HG02885 (cell line): ENCODE results near the gene NCKAP5.
A peak's percentile ranks its signal among the peaks of the same experiment; 100 is the strongest.
"Not testable (repeated sequence)": the region's sequence is repeated elsewhere in the genome, so short reads cannot be mapped to it uniquely, and the experiment has no call there.

Experiments used
- ATAC-seq: cut with Tn5 transposase; IDR thresholded peaks from one replicate; pipeline ENCODE4 v1.9.1; 2021; ENCODE audit warnings: mild to moderate bottlenecking; ENCODE audit not compliant: unreplicated experiment, poor library complexity

The NCKAP5 gene

DNA sequence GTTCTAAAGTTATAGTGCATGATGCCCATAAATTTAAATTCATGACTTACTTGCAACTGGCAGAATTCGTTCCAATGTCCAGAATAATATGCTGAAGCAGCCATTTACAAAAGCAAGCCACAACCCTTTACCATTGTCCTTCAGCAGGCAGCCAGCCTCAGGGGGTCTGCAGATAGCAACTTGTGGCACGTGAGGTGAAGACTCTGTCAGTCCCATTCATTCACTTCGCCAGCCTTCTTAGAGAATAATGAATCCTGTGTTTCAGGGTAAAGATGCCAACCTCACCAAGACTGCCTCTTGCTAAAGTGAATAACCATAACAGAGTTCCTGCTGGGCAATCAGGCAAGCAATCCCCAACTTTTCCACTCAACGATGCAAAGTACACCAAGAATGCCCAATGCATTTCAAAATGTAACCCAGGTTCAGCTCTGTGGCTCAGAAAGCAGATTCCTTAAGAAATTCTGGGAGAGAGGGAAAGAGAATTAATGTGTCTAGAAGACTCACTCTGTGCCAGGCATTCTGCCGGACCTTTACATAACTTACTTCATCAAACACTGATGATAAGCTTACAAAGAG, 315.4 kb downstream of the NCKAP5 start:
- no peak for ATAC-seq

DNA sequence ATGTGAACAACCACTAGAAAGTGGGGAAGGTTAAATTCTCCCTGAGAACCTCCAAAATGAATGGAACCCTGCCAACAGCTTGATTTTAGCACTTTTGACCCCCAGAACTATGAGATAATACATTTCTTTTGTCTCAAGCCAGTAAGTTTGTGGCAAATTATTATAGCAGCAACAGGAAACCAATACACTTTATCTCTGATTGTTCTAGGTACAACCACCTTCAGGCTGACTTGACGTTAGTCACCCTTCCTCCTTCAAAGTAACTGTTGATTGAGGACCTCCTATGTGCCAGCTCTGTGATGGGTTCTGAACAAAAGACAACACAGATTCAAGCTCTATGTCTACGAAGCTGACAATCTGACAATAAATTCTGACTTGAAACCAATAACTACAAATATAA, 318.9 kb downstream of the NCKAP5 start:
- ATAC-seq, result no peak

DNA sequence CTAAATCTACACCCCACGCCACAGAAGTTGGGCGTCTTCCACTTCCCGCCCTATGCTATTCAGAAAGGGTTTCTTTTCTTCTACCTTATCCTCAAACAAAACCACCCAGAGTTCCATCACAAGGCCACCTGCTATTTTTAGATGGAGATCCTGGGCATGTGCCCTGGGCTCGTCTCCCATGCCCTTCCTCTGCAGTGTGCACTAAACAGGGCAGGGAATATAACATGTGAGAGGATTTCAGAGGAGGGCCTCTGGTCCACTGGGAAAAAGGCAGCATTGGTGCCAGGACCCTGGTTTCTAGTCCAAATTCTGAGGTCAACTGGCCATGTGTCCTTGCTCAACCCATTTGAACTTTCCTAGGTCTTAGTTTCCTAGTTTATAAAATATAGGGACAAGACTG, 320.0 kb downstream of the NCKAP5 start:
- ATAC-seq, result no peak

DNA sequence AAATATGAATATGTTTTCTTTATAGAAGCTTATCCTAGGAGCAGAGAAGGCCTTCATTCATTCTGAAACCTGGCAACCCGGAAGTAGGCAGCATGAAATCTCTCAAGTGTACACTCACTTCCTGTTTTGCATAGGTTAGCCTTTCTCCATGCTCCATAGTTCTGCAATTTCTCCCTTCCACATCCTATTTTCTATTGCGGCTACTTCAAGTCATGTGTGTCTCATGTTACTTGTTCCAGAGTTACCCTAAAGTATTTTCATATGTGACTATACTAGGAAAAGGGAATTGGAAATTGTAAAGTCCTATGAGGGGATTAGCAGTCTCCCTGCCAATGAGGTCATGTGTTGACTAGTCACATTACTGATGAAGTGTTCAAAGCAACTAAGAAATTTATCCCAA, 320.6 kb downstream of the NCKAP5 start:
- peak; percentile 68 for ATAC-seq

DNA sequence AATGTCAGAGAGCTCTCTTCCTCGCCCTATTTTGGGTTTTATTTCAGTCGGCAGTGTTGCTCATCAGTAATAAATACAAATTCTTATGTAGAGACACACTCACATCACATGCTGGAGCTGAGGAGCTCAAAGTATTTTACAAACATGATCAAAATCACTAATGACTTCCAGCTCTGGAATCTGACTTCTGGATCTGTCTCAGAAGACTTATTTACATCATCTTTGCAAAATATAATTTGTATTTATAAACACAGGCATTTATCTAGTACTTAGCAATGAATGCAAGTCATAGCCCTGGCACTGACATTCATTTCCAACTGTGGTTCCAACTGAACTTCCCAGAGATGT, 327.1 kb downstream of the NCKAP5 start:
- no peak for ATAC-seq

DNA sequence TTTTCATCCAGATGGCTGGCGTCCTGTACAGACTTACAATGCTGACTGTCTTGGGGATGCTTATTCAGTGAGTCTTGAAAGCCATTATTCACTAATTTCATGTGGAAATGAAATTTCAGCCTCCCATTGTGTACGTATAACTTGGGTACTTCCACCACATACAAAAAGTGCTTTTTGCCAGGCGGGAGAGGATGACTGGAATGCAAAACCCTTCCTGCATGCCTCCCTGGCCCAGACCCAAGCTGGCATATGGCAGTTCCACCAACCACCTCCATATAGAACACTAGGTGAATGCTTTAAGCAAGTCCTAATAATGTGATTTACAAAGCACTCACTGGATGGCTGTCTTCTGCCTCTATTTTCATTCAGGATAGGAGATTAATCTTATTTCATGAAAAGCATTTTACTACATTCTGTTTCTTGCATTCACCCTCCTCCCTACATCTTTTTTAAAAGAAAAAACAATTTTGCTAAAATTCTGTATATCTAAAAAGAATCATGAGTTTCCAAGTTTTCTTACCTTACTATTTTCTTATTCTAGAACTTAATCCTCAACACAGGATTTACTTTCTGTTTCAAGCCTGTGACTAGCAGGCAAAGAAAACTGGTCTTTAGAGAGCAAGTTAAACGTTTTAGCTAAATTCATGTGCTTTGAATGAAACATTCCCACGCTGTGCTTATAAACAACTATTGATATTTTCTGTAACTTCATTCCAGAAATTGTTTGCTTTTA, 327.6 kb downstream of the NCKAP5 start:
- no peak for ATAC-seq

DNA sequence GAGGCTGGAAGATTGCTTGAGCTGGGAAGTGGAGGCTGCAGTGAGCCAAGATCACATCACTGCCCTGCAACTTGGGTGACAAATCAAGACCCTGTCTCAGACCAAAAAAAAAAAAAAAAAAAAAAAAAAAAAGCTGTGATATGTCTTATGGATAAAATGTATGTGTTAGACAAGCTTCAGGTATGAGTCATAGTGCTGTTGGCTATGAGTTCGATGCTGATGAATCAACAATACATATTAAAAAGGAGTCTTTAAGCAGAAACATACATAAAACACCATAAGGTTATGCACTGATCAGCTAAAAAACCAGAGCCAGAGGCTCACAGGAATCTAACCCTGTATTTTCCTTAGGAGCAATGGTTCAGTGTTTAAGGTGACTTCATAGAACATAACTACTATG, 332.3 kb downstream of the NCKAP5 start:
- ATAC-seq, result no peak

DNA sequence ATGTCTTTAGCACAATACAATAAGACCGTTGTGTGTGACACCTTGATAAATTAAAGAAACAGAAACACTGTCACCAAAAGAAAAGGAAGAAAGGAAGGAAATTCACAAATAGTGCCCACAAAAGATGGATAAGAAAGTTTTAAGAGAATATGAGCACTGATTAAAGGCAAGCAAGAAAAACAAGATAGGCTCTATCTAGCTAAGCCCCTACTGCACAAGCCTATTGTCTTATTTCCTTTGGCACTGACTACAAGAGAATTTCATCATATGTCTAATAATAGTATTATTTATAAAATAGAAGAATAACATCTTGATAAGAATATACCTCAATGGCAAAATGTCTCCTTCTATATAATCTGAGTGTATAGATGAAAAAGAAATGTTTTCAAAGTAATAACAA, 335.7 kb downstream of the NCKAP5 start:
- ATAC-seq, result no peak

DNA sequence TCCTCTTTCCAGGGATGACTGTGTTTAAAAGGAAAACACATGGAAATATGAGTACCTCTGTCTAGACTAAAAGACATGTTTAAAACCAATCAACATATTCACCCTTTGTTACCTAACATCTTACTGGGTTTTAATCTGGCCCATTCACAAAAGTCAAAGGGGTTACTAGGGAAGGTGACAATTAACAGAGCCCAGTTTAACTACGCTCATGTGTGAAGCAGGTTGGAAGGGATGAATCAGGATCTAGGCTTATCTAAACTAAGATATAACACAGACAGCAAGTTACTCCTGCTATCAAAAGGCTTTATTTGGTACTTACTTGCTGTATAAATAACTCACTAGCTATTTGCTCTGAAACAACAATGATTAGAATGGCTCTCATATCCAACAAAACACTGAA, 337.0 kb downstream of the NCKAP5 start:
- no peak for ATAC-seq

DNA sequence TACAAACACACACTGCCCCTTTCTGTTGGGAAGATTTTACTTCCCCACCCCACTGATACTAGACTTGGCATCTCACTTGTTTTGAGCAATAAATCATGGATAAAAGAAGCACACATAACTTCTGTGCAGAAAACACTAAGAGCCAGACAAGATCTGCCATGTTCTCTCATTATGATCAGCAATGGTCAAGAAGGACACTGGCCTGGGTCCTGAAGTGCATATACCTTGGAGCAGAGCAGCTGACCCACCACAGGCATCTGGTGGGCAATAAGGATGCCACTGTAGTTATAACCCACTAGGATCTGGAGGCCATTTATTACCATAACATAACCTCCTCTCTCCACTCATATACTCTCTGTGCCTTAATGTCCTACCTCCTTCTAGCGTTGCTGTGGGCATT, 338.3 kb downstream of the NCKAP5 start:
- ATAC-seq, result no peak

DNA sequence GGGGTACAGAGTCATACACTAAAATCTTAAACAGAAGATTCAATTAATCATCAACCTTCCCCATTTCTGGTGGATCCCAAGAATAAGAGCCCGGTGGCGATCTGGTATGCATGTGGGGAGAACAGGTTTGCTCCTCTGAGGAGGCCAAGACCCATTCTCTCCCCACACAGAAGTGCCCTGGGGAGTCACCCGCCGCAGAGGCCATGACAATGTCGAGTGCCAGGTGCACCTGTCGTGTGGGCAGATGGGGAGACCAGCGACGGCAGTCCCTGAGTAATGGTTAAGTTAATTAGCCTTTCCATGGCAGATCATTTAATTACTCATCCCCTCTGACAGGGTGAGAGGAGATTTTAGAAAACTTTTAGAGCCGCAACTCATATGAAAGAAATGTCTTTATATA, 345.0 kb downstream of the NCKAP5 start:
- ATAC-seq, result no peak

DNA sequence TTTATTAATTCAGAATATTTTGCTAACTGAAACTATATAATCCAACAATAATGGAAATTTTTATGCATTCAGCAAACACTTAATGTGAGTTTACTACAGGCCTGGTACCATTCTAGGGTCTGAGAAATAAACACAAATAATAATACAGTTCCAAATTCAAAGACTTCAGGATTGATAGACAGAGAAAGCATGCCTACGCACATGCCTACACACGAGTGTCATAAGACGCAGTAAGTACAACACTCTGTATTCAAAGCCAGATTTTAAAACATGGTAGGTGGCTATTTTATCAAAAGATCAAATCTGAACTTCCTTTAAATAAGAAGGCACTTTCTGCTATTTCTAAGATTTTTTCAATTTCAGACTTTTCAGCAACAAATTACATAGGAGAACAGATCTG, 346.9 kb downstream of the NCKAP5 start:
- ATAC-seq, result no peak

DNA sequence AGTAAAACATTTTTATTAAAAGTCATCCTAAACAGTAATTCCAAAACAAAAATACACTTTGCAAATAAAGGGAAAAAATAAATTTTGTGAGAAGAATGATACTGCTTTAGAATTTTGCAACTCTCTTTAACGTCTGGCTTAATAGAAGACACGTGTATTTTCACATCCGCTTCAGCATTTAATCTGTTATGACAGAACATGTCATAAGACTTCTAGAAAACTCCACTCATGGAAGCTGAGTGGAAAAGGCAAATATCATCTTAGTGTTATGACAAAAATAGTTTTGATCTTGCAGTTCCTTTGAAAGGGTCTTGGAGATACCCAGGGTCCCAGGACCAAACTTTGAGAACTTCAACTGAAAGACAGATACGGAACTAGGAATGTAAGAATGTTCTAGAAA, 350.1 kb downstream of the NCKAP5 start:
- ATAC-seq, result no peak

DNA sequence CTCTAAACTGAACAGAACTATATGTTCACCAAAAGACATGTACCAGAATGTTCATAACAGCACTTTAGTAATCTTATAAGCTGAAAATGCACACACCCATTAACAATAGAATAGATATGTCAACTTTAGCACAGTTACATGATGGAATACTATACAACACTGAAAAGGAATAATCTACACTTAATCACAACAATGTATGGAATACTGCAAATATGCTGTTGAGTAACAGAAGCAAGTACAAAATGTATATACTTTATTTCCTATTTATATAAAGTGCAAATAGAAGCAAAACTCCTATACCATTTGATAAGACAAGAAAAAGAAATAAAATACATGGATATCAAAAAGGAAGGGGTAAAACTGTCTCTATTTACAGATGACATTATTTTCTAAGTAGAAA, 352.8 kb downstream of the NCKAP5 start:
- ATAC-seq, result no peak

DNA sequence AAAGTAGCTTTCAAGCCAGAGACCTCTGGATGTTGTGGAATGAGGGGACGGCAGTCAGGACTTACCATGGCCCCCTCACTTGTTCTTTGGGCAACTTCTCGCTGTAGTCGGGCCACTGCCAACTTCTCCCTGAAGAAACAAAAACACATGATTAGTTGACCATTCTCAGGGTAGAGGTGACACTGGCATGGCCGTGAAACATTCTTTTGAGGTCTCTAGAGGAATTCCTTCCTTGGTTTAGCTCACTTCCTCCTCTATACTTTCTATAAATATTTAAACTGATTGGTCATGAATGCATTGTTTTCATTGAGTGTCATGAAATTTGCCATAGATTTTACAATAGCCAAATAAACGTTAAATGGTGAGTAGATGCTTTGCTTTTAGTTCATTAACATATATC, 354.6 kb downstream of the NCKAP5 start:
- no peak for ATAC-seq

DNA sequence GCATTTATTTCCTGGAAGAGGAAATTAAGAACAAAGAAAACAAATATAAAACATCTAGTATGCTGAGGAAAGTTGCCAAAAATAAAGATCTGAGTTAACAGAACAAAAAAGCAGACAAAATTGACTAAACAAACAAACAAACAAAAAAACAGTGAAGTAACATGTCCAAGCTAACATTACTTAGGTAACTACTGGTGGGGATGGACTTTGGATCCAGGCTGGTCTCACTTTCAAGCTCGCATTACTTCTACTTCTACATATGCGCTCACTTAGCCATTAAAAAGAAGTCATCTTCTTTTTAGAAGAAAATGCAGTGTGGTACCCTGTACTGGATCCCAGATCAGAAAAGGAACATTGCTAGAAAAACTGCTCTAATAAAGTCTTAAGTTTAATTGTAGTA, 358.9 kb downstream of the NCKAP5 start:
- no peak for ATAC-seq

DNA sequence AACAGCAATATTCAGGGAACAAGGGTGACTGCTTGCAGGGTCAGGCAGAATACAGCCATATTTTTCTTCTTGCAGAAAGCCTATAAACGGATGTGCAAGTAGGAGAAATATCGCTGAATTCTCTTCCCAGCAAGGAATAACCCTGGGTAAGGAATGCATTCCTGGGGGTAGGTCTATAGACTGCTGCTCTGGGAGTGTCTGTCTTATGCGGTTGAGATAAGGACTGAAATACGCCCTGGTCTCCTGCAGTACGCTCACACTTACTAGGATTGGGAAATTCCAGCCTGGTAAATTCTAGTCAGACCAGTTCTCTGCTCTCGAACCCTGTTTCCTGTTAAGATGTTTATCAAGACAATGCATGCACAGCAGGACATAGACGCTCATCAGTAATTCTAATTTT, 361.6 kb downstream of the NCKAP5 start:
- ATAC-seq, result not testable (repeated sequence)

DNA sequence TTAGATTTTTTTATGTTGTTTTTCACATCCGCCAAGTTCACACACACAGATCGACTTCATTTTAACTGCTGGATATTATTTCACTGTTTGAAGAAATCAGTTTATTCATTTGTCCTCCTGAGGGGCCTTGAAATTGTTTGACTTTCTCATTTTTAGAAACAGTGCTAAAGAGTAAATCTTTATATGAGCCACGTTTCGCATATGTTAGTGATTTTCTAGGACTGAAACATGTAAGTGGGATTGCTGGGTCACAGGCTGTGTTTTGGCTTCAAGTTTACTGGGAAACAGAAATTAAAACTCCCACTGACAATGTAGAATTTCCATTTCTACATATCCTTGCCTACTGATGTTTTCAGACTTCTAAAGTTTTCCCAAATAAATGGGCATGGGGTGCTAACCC, 363.8 kb downstream of the NCKAP5 start:
- ATAC-seq, result no peak

DNA sequence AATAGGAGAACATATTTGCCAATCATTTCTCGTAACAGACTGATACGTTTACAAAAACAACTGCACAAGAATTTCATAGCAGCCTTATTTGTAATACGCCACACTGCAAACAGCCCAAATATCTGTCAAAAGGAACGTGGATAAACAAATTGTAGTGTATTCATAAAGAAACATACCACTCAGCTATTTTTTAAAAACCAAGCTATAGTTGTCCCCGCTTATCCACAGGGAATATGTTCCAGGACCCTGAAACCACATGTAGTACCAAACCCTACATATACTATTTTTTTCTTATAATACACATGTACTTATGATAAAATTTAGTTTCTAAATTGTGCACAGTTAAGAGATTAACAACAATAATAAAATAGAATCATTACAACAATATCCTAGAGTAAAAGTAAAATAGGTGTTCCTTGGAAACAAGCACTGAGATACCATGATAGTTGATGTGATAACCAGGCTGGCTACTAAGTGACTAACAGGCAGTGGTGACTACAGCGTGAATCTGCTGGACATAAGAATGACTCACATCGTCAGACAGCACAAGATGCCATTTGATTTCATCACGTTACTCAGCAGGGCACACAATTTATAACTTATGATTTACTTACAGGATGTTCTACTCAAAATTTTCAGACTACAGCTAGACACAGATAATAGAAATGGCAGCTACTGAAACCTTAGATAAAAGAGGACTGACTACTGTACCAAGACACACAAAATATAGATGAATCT, 367.4 kb downstream of the NCKAP5 start:
- no peak for ATAC-seq

DNA sequence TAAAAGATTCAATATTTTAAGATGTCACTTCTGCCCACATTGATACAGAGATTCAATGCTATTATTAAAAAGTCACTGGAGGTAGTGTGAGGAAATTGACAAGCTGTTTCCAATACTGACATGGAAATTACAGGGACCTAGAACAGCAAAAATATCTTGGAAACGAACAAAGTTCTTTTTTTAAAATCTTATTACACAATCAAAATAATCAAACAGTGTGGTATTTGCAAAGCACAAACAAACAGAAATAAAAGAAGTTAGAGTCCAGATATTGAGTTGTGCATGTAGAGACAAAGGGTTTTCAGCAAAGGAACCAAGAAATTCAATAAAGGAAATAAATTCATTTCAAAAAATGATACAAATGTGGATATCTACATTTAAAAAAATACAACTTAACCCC, 369.6 kb downstream of the NCKAP5 start:
- no peak for ATAC-seq

DNA sequence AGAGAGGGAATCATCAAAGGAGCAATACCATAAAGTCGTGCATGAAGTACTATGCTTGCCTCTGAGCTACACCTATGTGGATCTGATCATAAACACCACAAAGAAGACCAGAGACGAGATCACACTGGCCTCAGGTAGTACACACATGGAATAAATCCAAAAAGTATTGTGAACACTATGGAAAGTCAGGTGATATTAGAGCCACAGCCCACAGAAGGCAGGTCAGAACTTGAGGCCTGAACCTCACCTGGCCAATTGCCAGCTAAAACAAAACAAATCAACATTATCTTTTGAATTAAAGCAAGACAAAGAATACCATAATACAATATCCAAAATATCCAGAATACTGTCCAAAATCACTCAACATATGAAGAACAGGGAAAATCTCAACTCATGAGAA, 371.1 kb downstream of the NCKAP5 start:
- no peak for ATAC-seq

DNA sequence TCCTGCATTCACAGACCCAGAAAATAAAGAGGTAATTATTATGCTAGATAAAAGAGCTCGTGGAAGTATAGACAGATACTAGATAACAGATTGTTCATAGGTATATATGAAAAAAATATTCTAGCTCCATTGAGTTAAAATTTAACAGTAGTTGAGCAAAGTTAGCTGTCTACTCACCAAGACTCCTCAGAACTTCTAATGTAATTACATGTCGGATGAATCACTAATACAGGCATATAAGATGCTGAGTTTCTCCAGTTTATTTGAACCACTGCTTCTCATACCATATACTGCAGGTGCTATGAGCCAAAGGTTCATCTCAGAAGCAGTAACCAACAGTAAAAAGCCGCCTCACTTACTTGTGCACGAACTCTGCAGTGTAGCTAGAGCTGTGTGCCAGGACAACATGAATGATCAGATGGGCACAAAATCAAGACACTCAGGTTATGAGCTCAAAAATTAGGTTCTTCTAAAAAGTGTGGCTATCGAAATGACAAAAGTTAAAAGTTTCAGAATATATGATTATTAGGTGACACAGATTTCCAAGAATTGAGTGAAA, 373.4 kb downstream of the NCKAP5 start:
- ATAC-seq, result no peak
